Activated naive CD4-positive, alpha-beta T cell treated with anti-CD3 and anti-CD28 coated beads, Interleukin-2, amount 50 U/mL, for 72 hours (primary cell): ENCODE results near the gene ARL15. TPM values are rescaled to one million over a fixed set of nuclear protein-coding genes. Genes with fewer than 3 reads are reported as not detected.

ENCODE experiments used
- ATAC-seq, 2 donors: fragments of 150-1000 bp; cut with Tn5 transposase; 2 replicates each; pipeline ENCODE4 v1.10.0; 2021; ENCODE audit warnings: mild to moderate bottlenecking in 2 of 2, moderate library complexity in 2 of 2
- DNase-seq, 2 donors: peaks; one replicate each; pipeline ENCODE4 v3.0.0; 2021 to 2022; ENCODE audit warnings: low spot score in 2 of 2
- H3K27ac Mint-ChIP-seq, 2 donors: one replicate each; pipeline ENCODE4 v1.8.0; 2022; ENCODE audit warnings: mild to moderate bottlenecking in 2 of 2, mixed read lengths in 2 of 2
- H3K36me3 Mint-ChIP-seq, 2 donors: one replicate each; pipeline ENCODE4 v1.8.0; 2022; ENCODE audit warnings: mixed read lengths in 2 of 2
- H3K9me3 Mint-ChIP-seq, 2 donors: one replicate each; pipeline ENCODE4 v1.8.0; 2022; ENCODE audit warnings: mixed read lengths in 2 of 2
- total RNA-seq, 2 donors: library from RNA; stranded (reverse); gene quantifications; one replicate each; pipeline ENCODE4 v1.2.3, GENCODE V29; 2022

The ARL15 gene
- total RNA-seq, 2 donors from 2014 or later: 7.1 to 10.2 TPM

- DNase-seq (no peak), ATAC-seq (no peak)
- no peak overlapping the region for H3K27ac Mint-ChIP-seq
- H3K9me3 Mint-ChIP-seq: no peaks in the 10 kb centered on the region
- peaks cover 0 to 4% of the 10 kb centered on the region in 2 donors for H3K36me3 Mint-ChIP-seq
Observed at GRCh38 chr5:54214722-54215121, 95.7 kb downstream of the ARL15 start.

- H3K36me3 Mint-ChIP-seq: peaks cover 0 to 4% of the 10 kb centered on the region in 2 donors
- DNase-seq: no peak
- no peak for ATAC-seq
Observed at GRCh38 chr5:54212331-54212730, 98.0 kb downstream of the ARL15 start.

GRCh38 chr5:54211912-54212311 lies 98.5 kb downstream of the ARL15 start:
- H3K36me3 Mint-ChIP-seq: peaks cover 0 to 4% of the 10 kb centered on the region in 2 donors
- no peaks in the 10 kb centered on the region for H3K9me3 Mint-ChIP-seq

More at GRCh38 chr5:54212331-54212730, 98.0 kb downstream of the ARL15 start:
- no peaks in the 10 kb centered on the region for H3K9me3 Mint-ChIP-seq
- no peak overlapping the region for H3K27ac Mint-ChIP-seq

GRCh38 chr5:54207566-54207965 lies 102.8 kb downstream of the ARL15 start:
- DNase-seq: no peak
- Mint-ChIP-seq H3K36me3 (peaks cover 0 to 12% of the 10 kb centered on the region in 2 donors), H3K9me3 (no peaks in the 10 kb centered on the region), H3K27ac (peak overlapping the region in 1 of 2 donors; percentile 24)
- ATAC-seq: no peak

More at GRCh38 chr5:54211912-54212311, 98.5 kb downstream of the ARL15 start:
- H3K27ac Mint-ChIP-seq: no peak overlapping the region
- no peak for ATAC-seq
- no peak for DNase-seq

GRCh38 chr5:54206580-54207229 lies 103.7 kb downstream of the ARL15 start:
- H3K36me3 Mint-ChIP-seq: peaks cover 0 to 12% of the 10 kb centered on the region in 2 donors
- H3K27ac Mint-ChIP-seq: no peak overlapping the region
- DNase-seq (no peak), ATAC-seq (no peak)
- H3K9me3 Mint-ChIP-seq: peaks cover under 1% of the 10 kb centered on the region in 2 donors

- Mint-ChIP-seq H3K27ac (no peak overlapping the region), H3K36me3 (peaks cover 6 to 20% of the 10 kb centered on the region in 2 donors), H3K9me3 (peaks cover 8% of the 10 kb centered on the region in 2 donors)
- ATAC-seq (no peak), DNase-seq (no peak)
Observed at GRCh38 chr5:54205918-54206317, 104.5 kb downstream of the ARL15 start.

- peaks cover 9% of the 10 kb centered on the region in 2 donors for H3K9me3 Mint-ChIP-seq
- no peak for ATAC-seq
- no peak for DNase-seq
- H3K36me3 Mint-ChIP-seq: peaks cover 8 to 23% of the 10 kb centered on the region in 2 donors
- H3K27ac Mint-ChIP-seq: no peak overlapping the region
Observed at GRCh38 chr5:54205453-54205852, 104.9 kb downstream of the ARL15 start.

GRCh38 chr5:54197018-54197417 lies 113.4 kb downstream of the ARL15 start:
- Mint-ChIP-seq H3K9me3 (peaks cover 9% of the 10 kb centered on the region in 2 donors), H3K36me3 (peaks cover 8 to 10% of the 10 kb centered on the region in 2 donors), H3K27ac (no peak overlapping the region)
- ATAC-seq (no peak), DNase-seq (no peak)

GRCh38 chr5:54195701-54196100 lies 114.7 kb downstream of the ARL15 start:
- ATAC-seq: no peak
- DNase-seq: no peak
- H3K9me3 Mint-ChIP-seq: no peaks in the 10 kb centered on the region
- peaks cover 0 to under 1% of the 10 kb centered on the region in 2 donors for H3K36me3 Mint-ChIP-seq
- no peak overlapping the region for H3K27ac Mint-ChIP-seq

- ATAC-seq (no peak), DNase-seq (no peak)
- no peak overlapping the region for H3K27ac Mint-ChIP-seq
- no peaks in the 10 kb centered on the region for H3K36me3 Mint-ChIP-seq
- no peaks in the 10 kb centered on the region for H3K9me3 Mint-ChIP-seq
Observed at GRCh38 chr5:54194318-54194717, 116.1 kb downstream of the ARL15 start.

- Mint-ChIP-seq H3K9me3 (peaks cover 4 to 5% of the 10 kb centered on the region in 2 donors), H3K27ac (peak overlapping the region in 1 of 2 donors; percentile 1), H3K36me3 (peaks cover 0 to 5% of the 10 kb centered on the region in 2 donors)
- ATAC-seq (no peak), DNase-seq (no peak)
Observed at GRCh38 chr5:54187694-54188093, 122.7 kb downstream of the ARL15 start.

- DNase-seq (no peak), ATAC-seq (no peak)
- Mint-ChIP-seq H3K9me3 (peaks cover 4 to 5% of the 10 kb centered on the region in 2 donors), H3K27ac (no peak overlapping the region), H3K36me3 (peaks cover 0 to 5% of the 10 kb centered on the region in 2 donors)
Observed at GRCh38 chr5:54186912-54187445, 123.4 kb downstream of the ARL15 start.

- Mint-ChIP-seq H3K9me3 (peaks cover 4 to 5% of the 10 kb centered on the region in 2 donors), H3K27ac (no peak overlapping the region), H3K36me3 (peaks cover 0 to 5% of the 10 kb centered on the region in 2 donors)
- ATAC-seq: no peak
- DNase-seq: no peak
Observed at GRCh38 chr5:54186108-54186507, 124.3 kb downstream of the ARL15 start.

GRCh38 chr5:54184806-54185205 lies 125.6 kb downstream of the ARL15 start:
- DNase-seq: no peak
- peaks cover 0 to 5% of the 10 kb centered on the region in 2 donors for H3K36me3 Mint-ChIP-seq
- no peak for ATAC-seq
- peaks cover 4 to 5% of the 10 kb centered on the region in 2 donors for H3K9me3 Mint-ChIP-seq
- H3K27ac Mint-ChIP-seq: no peak overlapping the region

GRCh38 chr5:54180630-54181031 lies 129.7 kb downstream of the ARL15 start:
- Mint-ChIP-seq H3K9me3 (peaks cover 8 to 10% of the 10 kb centered on the region in 2 donors), H3K36me3 (peaks cover 11 to 20% of the 10 kb centered on the region in 2 donors), H3K27ac (no peak overlapping the region)
- ATAC-seq (no peak), DNase-seq (no peak)

- DNase-seq (no peak), ATAC-seq (no peak)
- peaks cover 13 to 29% of the 10 kb centered on the region in 2 donors for H3K36me3 Mint-ChIP-seq
Observed at GRCh38 chr5:54178991-54179390, 131.4 kb downstream of the ARL15 start.

GRCh38 chr5:54178207-54178606 lies 132.2 kb downstream of the ARL15 start:
- Mint-ChIP-seq H3K36me3 (peaks cover 20 to 34% of the 10 kb centered on the region in 2 donors), H3K27ac (no peak overlapping the region), H3K9me3 (peaks cover 12 to 19% of the 10 kb centered on the region in 2 donors)
- no peak for DNase-seq
- no peak for ATAC-seq

More at GRCh38 chr5:54178991-54179390, 131.4 kb downstream of the ARL15 start:
- Mint-ChIP-seq H3K9me3 (peaks cover 4 to 12% of the 10 kb centered on the region in 2 donors), H3K27ac (no peak overlapping the region)

GRCh38 chr5:54177058-54177457 lies 133.3 kb downstream of the ARL15 start:
- ATAC-seq (no peak), DNase-seq (no peak)

More at GRCh38 chr5:54177058-54177457, 133.3 kb downstream of the ARL15 start:
- Mint-ChIP-seq H3K36me3 (peaks cover 20 to 34% of the 10 kb centered on the region in 2 donors), H3K9me3 (peaks cover 12 to 19% of the 10 kb centered on the region in 2 donors), H3K27ac (no peak overlapping the region)
